ENCODE results near the gene CCDC171.

Gene CCDC171

DNA sequence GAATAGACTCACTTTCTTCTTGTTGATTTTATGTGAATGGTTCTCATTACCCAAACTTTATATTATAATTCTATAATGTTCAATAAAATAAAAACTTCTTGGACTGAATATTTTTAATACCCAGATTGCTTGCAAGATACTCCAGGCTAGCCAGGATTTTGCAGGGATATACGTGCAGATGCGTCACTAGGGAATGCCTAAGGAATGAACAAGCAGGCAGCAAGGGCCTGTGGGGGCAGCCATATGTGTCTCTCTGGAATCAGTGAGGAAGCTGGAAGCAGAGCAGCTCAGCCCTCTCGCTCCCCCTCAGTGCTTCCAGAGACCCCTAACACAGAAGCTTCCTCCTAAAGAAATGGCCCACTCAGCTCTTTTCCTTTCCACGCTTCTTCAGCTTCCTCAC lies 457.4 kb downstream of the CCDC171 start:
- no peak for DNase-seq

DNA sequence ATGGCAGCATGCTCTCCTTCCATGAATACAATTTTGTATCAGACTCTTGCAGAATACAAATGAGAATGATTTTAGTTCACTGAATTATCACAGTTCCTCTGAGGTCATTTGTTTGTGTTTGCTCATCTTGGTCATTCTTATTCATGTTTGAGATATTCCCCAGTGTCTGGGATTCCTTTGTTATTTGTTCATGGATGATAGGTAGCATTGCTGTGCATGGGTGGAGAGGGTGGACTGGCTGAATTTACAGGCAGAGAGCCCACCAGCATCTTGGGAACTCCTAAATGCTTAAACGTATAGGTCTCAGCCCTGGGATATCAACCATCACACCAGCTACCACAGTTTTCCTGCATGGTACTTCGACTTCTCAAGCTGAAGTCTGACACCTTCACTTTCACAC lies 459.8 kb downstream of the CCDC171 start:
- DNase-seq: no peak

DNA sequence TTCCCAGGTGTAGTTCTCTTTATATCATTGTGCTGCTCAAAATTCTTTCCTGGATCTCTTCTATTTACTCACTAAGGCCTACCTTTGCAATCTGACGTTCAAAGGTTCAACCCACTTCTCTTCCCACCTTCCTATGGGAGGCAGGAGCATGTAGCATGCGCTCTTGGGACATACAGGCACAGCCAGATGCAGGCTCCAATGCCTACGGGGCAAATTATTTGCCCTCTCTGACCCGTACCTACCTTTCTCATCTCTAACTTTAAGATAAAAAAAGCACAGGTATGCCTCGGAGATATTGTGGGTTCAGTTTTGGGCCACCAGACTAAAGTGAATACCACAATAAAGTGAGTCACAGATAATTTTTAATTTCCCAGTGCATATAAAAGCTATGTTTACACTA lies 460.5 kb downstream of the CCDC171 start:
- DNase-seq: no peak

DNA sequence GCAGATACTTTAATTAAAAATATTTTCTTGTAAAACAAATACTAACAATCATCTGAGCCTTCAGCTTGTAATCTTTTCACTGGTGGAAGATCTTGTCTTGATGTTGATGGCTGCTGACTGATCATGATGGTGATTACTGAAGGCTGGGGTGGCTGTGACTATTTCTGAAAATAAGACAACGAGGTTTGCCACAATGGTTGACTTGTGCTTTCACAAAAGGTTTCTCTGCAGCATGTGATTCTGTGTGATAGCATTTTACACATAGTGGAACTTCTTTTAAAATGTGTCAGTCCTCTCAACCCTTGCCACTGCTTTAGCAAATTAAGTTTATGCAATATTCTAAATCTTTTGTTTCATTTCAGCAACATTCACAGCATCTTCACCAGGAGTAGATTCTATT lies 461.0 kb downstream of the CCDC171 start:
- no peak for DNase-seq

DNA sequence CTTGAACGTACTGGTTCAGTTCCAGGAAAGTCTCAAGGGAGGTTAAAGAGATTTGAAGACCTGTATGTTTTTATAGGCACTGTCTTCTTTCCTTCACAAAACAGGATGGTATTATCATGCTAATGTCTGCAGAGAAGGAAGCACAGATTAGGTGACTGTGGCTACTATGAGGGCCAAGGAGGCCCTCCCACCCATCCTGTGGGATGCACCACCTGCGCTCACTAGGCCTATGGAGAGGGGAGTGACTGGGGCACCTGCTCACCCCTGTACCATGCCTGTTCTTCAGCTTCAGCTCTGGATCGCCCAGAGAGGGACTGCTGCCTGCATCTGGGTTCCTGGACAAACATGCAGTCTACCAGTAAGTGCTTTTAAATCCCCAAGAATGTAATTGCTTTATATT lies 469.4 kb downstream of the CCDC171 start:
- DNase-seq: no peak

DNA sequence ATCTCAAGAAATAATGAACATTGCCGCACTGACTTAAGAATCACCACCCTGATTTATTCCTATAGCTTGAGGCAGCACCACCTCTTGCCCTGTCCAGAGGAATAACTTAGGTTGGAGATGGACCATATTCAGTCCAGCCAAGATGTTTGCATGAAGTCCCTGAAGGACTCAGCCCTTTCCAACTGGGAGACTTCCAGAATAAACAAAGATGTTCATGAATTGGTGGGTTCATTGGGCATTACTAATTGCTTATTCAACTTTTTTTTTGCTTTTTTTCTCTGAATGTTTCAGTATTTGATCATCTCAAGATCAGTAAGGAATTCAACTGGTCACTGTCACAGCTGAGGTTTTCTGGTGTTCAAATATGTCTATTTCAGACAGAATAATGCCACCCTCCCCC lies 470.6 kb downstream of the CCDC171 start:
- no peak for DNase-seq

All from NCI-H510A (cell line).